CD14-positive monocyte (primary cell): ENCODE data around the gene FAAP20. TPM values are rescaled to one million over a fixed set of nuclear protein-coding genes. Genes with fewer than 3 reads are reported as not detected.

Source experiments
- DNase-seq, 3 donors: peaks; one replicate each; pipeline ENCODE4 v3.0.0-alpha.2; 2011 to 2022
- H2AFZ ChIP-seq: 2 replicates; pipeline ENCODE4 v1.6.0; 2012; ENCODE audit warnings: mild to moderate bottlenecking, low read depth, low read length, inconsistent platforms; ENCODE audit not compliant: insufficient read depth, poor library complexity, severe bottlenecking
- H3K27ac ChIP-seq, 2 donors: 1 replicate in 1 of 2; 2 replicates in 1 of 2; pipeline ENCODE4 v1.5.1; 2012 to 2013; ENCODE audit warnings: low read length in 2 of 2, control low read depth in 1 of 2, inconsistent platforms in 1 of 2, low read depth in 1 of 2, mild to moderate bottlenecking in 1 of 2
- H3K27me3 ChIP-seq, 2 donors: one replicate each; pipeline versions ENCODE4 v1.6.0 to v1.6.1; 2011 to 2013; ENCODE audit warnings: low read length in 2 of 2; ENCODE audit not compliant: control insufficient read depth in 2 of 2, insufficient read depth in 2 of 2
- H3K36me3 ChIP-seq, 2 donors: replicated peaks in 1 of 2; 1 replicate in 1 of 2; 2 replicates in 1 of 2; pipeline versions ENCODE4 v1.5.1 to v1.6.1; 2012 to 2013; ENCODE audit warnings: low read length in 2 of 2, control low read depth in 1 of 2, inconsistent platforms in 1 of 2, mild to moderate bottlenecking in 1 of 2; ENCODE audit not compliant: insufficient read depth in 2 of 2, control insufficient read depth in 1 of 2
- H3K4me1 ChIP-seq, 2 donors: 1 replicate in 1 of 2; 2 replicates in 1 of 2; pipeline versions ENCODE4 v1.5.1 to v1.6.1; 2012 to 2013; ENCODE audit warnings: low read length in 2 of 2, control low read depth in 1 of 2, inconsistent platforms in 1 of 2, mild to moderate bottlenecking in 1 of 2, moderate library complexity in 1 of 2; ENCODE audit not compliant: insufficient read depth in 2 of 2, control insufficient read depth in 1 of 2
- H3K4me2 ChIP-seq: replicated peaks from 2 replicates; pipeline ENCODE3; 2012; ENCODE audit warnings: low read length, moderate library complexity, mild to moderate bottlenecking; ENCODE audit not compliant: poor library complexity, severe bottlenecking; ENCODE audit errors: extremely low read depth
- H3K4me3 ChIP-seq, 3 experiments: fragments of 200-600 bp in 1 of 3; sonication (generic) in 1 of 3; replicated peaks in 1 of 3; 1 replicate in 2 of 3; 2 replicates in 1 of 3; pipeline ENCODE4 v1.5.1; 2011 to 2013; ENCODE audit warnings: low read length in 3 of 3, mild to moderate bottlenecking in 3 of 3, control low read depth in 2 of 3, low read depth in 2 of 3, inconsistent platforms in 1 of 3, moderate library complexity in 1 of 3
- H3K79me2 ChIP-seq: 2 replicates; pipeline ENCODE4 v1.6.0; 2012; ENCODE audit warnings: mild to moderate bottlenecking, control low read depth, inconsistent platforms, low read length, moderate library complexity; ENCODE audit not compliant: insufficient read depth
- H3K9ac ChIP-seq: 2 replicates; pipeline ENCODE4 v1.6.0; 2017; ENCODE audit warnings: low read length, mild to moderate bottlenecking; ENCODE audit not compliant: insufficient read depth, poor library complexity, severe bottlenecking
- H3K9me3 ChIP-seq, 2 donors: replicated peaks in 1 of 2; 1 replicate in 1 of 2; 2 replicates in 1 of 2; pipeline versions ENCODE4 v1.5.1 to v1.6.1; 2012 to 2013; ENCODE audit warnings: low read length in 2 of 2, control low read depth in 1 of 2; ENCODE audit not compliant: control insufficient read depth in 1 of 2, insufficient read depth in 1 of 2
- H4K20me1 ChIP-seq: 2 replicates; pipeline ENCODE4 v1.6.0; 2012; ENCODE audit warnings: mild to moderate bottlenecking, low read length, control low read depth, moderate library complexity; ENCODE audit not compliant: insufficient read depth
- H3K27ac Mint-ChIP-seq, 7 donors: one replicate each; pipeline ENCODE4 v1.8.0; 2020; ENCODE audit warnings: mild to moderate bottlenecking in 7 of 7, mixed read lengths in 7 of 7, moderate library complexity in 6 of 7, inconsistent platforms in 2 of 7
- H3K27me3 Mint-ChIP-seq, 3 donors: one replicate each; pipeline ENCODE4 v1.8.0; 2021 to 2022; ENCODE audit warnings: low read depth in 3 of 3, mild to moderate bottlenecking in 3 of 3, mixed read lengths in 3 of 3, moderate library complexity in 3 of 3, inconsistent platforms in 1 of 3
- H3K36me3 Mint-ChIP-seq, 2 donors: one replicate each; pipeline ENCODE4 v1.8.0; 2020; ENCODE audit warnings: mixed read lengths in 2 of 2, inconsistent platforms in 1 of 2, mild to moderate bottlenecking in 1 of 2
- H3K4me1 Mint-ChIP-seq: one replicate; pipeline ENCODE4 v1.8.0; 2020; ENCODE audit warnings: mild to moderate bottlenecking, mixed read lengths
- H3K4me3 Mint-ChIP-seq, 2 donors: one replicate each; pipeline ENCODE4 v1.8.0; 2020; ENCODE audit warnings: mild to moderate bottlenecking in 2 of 2, mixed read lengths in 2 of 2, moderate library complexity in 1 of 2
- H3K9me3 Mint-ChIP-seq, 7 donors: one replicate each; pipeline ENCODE4 v1.8.0; 2020 to 2022; ENCODE audit warnings: mixed read lengths in 7 of 7, mild to moderate bottlenecking in 6 of 7, moderate library complexity in 6 of 7, inconsistent platforms in 2 of 7
- WGBS: methylation state at CpG from one replicate; pipeline ENCODE4 v1.1.5; 2013; ENCODE audit warnings: missing lambda C conversion rate; ENCODE audit not compliant: insufficient coverage; 5-methylcytosine and 5-hydroxymethylcytosine counted together
- intact Hi-C, 2 donors: fragments of 100-400 bp; cut with micrococcal nuclease; formaldehyde crosslinking; loops; one replicate each; pipeline versions ENCODE4 v1.15.0 to v1.15.1; 2023
- polyA plus RNA-seq, 3 donors: library from polyadenylated mRNA; depleted of rRNA in 1 of 3; unstranded in 2 of 3; stranded (reverse) in 1 of 3; fragments of 300-500 nt in 2 of 3; fragments of >200 nt in 1 of 3; fragmentation: Illumina TruSeq in 2 of 3; gene quantifications; 1 replicate in 2 of 3; 2 replicates in 1 of 3; pipeline ENCODE4 v1.2.3, GENCODE V29; 2012 to 2021
- TF ChIP-seq, protein P1 (sequence below): fragments of 200-600 bp; IDR thresholded peaks from one replicate; pipeline ENCODE4 v1.8.0; 2022; ENCODE audit warnings: antibody characterized with exemption, mild to moderate bottlenecking

The FAAP20 gene
- polyA plus RNA-seq, 3 donors, result 11.8 to 49.3 (median 35.1) TPM

GRCh38 chr1:2224631-2225428, 30.3 kb upstream of the FAAP20 start:
- Mint-ChIP-seq H3K4me3 (no peak overlapping the region), H3K27ac (no peak overlapping the region), H3K9me3 (peaks cover 0 to 5% (median 2%) of the 10 kb centered on the region in 7 donors), H3K4me1 (peaks cover 21% of the 10 kb centered on the region), H3K36me3 (peaks cover 0 to 5% of the 10 kb centered on the region in 2 donors), H3K27me3 (peaks cover 8 to 23% (median 12%) of the 10 kb centered on the region in 3 donors)
- 98% methylated on average over 10 of the region's 18 CpGs for WGBS
- Histone ChIP-seq H3K4me1 (peaks cover 30 to 36% of the 10 kb centered on the region in 2 donors), H3K4me3 (no peak overlapping the region), H2AFZ (no peak overlapping the region), H3K27ac (no peak overlapping the region), H3K4me2 (no peak overlapping the region), H3K9ac (no peak overlapping the region), H3K79me2 (peaks cover 10% of the 10 kb centered on the region), H3K27me3 (peaks cover 0 to 10% of the 10 kb centered on the region in 2 donors), H3K36me3 (no peaks in the 10 kb centered on the region), H4K20me1 (peaks cover 9% of the 10 kb centered on the region), H3K9me3 (no peaks in the 10 kb centered on the region)
- TF ChIP-seq, protein P1, sequence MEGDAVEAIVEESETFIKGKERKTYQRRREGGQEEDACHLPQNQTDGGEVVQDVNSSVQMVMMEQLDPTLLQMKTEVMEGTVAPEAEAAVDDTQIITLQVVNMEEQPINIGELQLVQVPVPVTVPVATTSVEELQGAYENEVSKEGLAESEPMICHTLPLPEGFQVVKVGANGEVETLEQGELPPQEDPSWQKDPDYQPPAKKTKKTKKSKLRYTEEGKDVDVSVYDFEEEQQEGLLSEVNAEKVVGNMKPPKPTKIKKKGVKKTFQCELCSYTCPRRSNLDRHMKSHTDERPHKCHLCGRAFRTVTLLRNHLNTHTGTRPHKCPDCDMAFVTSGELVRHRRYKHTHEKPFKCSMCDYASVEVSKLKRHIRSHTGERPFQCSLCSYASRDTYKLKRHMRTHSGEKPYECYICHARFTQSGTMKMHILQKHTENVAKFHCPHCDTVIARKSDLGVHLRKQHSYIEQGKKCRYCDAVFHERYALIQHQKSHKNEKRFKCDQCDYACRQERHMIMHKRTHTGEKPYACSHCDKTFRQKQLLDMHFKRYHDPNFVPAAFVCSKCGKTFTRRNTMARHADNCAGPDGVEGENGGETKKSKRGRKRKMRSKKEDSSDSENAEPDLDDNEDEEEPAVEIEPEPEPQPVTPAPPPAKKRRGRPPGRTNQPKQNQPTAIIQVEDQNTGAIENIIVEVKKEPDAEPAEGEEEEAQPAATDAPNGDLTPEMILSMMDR, result no peak
- no peak for DNase-seq
- intact Hi-C loops, result no loop called here

GRCh38 chr1:2224170-2224584, 29.6 kb upstream of the FAAP20 start:
- no peak overlapping the region for H3K9ac ChIP-seq

More at GRCh38 chr1:2224170-2224584, 29.6 kb upstream of the FAAP20 start:
- Histone ChIP-seq H4K20me1 (peaks cover 3% of the 10 kb centered on the region), H3K4me3 (no peak overlapping the region), H3K9me3 (no peaks in the 10 kb centered on the region), H3K27me3 (peaks cover 0 to 10% of the 10 kb centered on the region in 2 donors), H3K4me1 (peaks cover 23 to 29% of the 10 kb centered on the region in 2 donors), H3K36me3 (no peaks in the 10 kb centered on the region), H2AFZ (no peak overlapping the region), H3K4me2 (peak overlapping the region; percentile 6), H3K79me2 (peaks cover 4% of the 10 kb centered on the region), H3K27ac (no peak overlapping the region)
- peak overlapping the region in 4 of 7 donors; percentile 31 to 80 (median 65) for H3K27ac Mint-ChIP-seq
- TF ChIP-seq, protein P1, result no peak
- peaks cover 8 to 27% (median 10%) of the 10 kb centered on the region in 3 donors for H3K27me3 Mint-ChIP-seq
- peaks cover 0 to 5% (median under 1%) of the 10 kb centered on the region in 7 donors for H3K9me3 Mint-ChIP-seq
- H3K4me1 Mint-ChIP-seq, result peaks cover 15% of the 10 kb centered on the region
- intact Hi-C loops, result no loop called here
- H3K4me3 Mint-ChIP-seq, result no peak overlapping the region
- peaks cover 0 to 5% of the 10 kb centered on the region in 2 donors for H3K36me3 Mint-ChIP-seq
- DNase-seq, result peak in 1 of 3 donors; percentile 36
- 96% methylated on average over 3 of the region's 7 CpGs for WGBS
